ENCODE data around the gene MED16. TPM values are rescaled to one million over a fixed set of nuclear protein-coding genes. Genes with fewer than 3 reads are reported as not detected.

MED16 gene
- polyA plus RNA-seq, 3 donors = 20.7 to 37.4 (median 32.8) TPM

DNA sequence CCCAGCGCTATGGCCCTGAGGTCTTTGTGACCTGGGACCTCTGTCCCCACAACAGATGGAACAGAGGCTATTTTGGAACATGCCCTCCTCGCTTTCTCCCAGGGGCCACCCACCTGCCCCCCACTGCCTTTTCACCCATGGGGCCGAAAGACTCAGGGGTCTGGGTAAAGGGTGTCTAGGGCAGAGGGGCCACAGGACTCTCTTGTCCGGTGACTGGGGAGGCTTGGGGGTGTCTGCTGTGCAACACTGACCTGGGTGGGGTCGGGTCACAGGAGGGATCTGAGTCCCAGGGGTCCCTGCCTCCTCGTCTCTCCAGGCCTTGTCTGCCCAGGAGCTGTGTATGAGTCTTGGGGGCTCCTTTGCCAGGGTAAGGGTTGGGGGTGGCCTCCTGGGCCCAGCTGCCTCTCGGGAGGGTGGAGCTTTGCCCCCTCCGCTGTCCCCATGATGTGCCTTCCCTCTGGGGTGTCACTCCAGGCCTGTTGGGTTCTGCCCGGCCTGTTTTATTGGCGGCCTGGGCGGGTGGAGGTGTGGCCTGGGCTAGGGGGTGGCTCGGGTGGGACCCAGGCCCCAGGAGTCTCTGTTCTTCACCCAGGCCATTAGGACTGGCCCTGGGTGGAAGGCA lies 34.9 kb upstream of the MED16 start:
- Histone ChIP-seq H3K4me3 (replicated peaks in 1 of 3; ENCODE audit: low read depth in 2 of 3, low read length in 3 of 3) (peak overlapping the region; percentile 89 to 99 (median 90)), H3K9ac (ENCODE audit: insufficient read depth, low read length, poor library complexity, severe bottlenecking) (peak overlapping the region; percentile 88), H3K36me3 (replicated peaks in 1 of 2; ENCODE audit: control insufficient read depth in 1 of 2, insufficient read depth in 2 of 2, low read length in 2 of 2) (peaks cover 7 to 22% of the 10 kb centered on the region in 2 donors), H3K9me3 (replicated peaks in 1 of 2; ENCODE audit: control insufficient read depth in 1 of 2, insufficient read depth in 1 of 2, low read length in 2 of 2) (no peaks in the 10 kb centered on the region), H4K20me1 (ENCODE audit: insufficient read depth, low read length) (peaks cover 57% of the 10 kb centered on the region), H3K27me3 (ENCODE audit: control insufficient read depth in 2 of 2, insufficient read depth in 2 of 2, low read length in 2 of 2) (no peaks in the 10 kb centered on the region), H3K79me2 (ENCODE audit: insufficient read depth, low read length) (peaks cover 89% of the 10 kb centered on the region), H2AFZ (ENCODE audit: insufficient read depth, low read depth, low read length, poor library complexity, severe bottlenecking) (no peak overlapping the region), H3K4me2 (replicated peaks; ENCODE audit: extremely low read depth, low read length, poor library complexity, severe bottlenecking) (peak overlapping the region; percentile 99), H3K4me1 (ENCODE audit: control insufficient read depth in 1 of 2, insufficient read depth in 2 of 2, low read length in 2 of 2) (peaks cover 48 to 62% of the 10 kb centered on the region in 2 donors), H3K27ac (ENCODE audit: low read depth in 1 of 2, low read length in 2 of 2) (peak overlapping the region; percentile 85 to 87)
- intact Hi-C loops (cut with micrococcal nuclease) = loop anchor here (2.0 to 10.0 kb wide), 3 partner anchors 13 to 317 kb away; partner anchors contain the start of genes ATP5F1D (in 1 of the 2), GPX4 (in 1 of the 2) and MIDN (in 1 of the 2)
- 47% methylated on average over 7 of the region's 12 CpGs for WGBS (ENCODE audit: insufficient coverage)
- no peak for TF ChIP-seq CTCF (IDR thresholded peaks at IDR 0.05)
- H3K4me3 Mint-ChIP-seq = peak overlapping the region; percentile 83 to 89
- no peak for DNase-seq
- peaks cover 1 to 6% (median 4%) of the 10 kb centered on the region in 3 donors for H3K27me3 Mint-ChIP-seq (ENCODE audit: low read depth in 3 of 3)
- peaks cover 0 to 2% (median 0%) of the 10 kb centered on the region in 7 donors for H3K9me3 Mint-ChIP-seq
- peaks cover 16 to 32% of the 10 kb centered on the region in 2 donors for H3K36me3 Mint-ChIP-seq
- H3K4me1 Mint-ChIP-seq = peaks cover 49% of the 10 kb centered on the region
- H3K27ac Mint-ChIP-seq = peak overlapping the region; percentile 54 to 96 (median 90)

GRCh38 chr19:927351-927779 lies 34.4 kb upstream of the MED16 start:
- Mint-ChIP-seq H3K9me3 (peaks cover 0 to 2% (median 0%) of the 10 kb centered on the region in 7 donors), H3K4me3 (peak overlapping the region; percentile 83 to 89), H3K36me3 (peaks cover 16 to 32% of the 10 kb centered on the region in 2 donors), H3K4me1 (peaks cover 45% of the 10 kb centered on the region), H3K27ac (peak overlapping the region; percentile 40 to 96 (median 90)), H3K27me3 (ENCODE audit: low read depth in 3 of 3) (peaks cover 2 to 6% (median 5%) of the 10 kb centered on the region in 3 donors)
- H4K20me1 ChIP-seq (ENCODE audit: insufficient read depth, low read length) = peaks cover 51% of the 10 kb centered on the region
- no peak overlapping the region for H2AFZ ChIP-seq (ENCODE audit: insufficient read depth, low read depth, low read length, poor library complexity, severe bottlenecking)
- no peak for DNase-seq
- H3K36me3 ChIP-seq (replicated peaks in 1 of 2; ENCODE audit: control insufficient read depth in 1 of 2, insufficient read depth in 2 of 2, low read length in 2 of 2) = peaks cover 7 to 21% of the 10 kb centered on the region in 2 donors
- WGBS (ENCODE audit: insufficient coverage) = 60% methylated on average over 1 of the region's 15 CpGs
- no peak for TF ChIP-seq CTCF (IDR thresholded peaks at IDR 0.05)
- intact Hi-C loops (cut with micrococcal nuclease) = loop anchor here (2.0 to 10.0 kb wide), 3 partner anchors 13 to 317 kb away; partner anchors contain the start of genes ATP5F1D (in 1 of the 2), GPX4 (in 1 of the 2) and MIDN (in 1 of the 2)
- H3K9ac ChIP-seq (ENCODE audit: insufficient read depth, low read length, poor library complexity, severe bottlenecking) = peak overlapping the region; percentile 88
- no peaks in the 10 kb centered on the region for H3K9me3 ChIP-seq (replicated peaks in 1 of 2; ENCODE audit: control insufficient read depth in 1 of 2, insufficient read depth in 1 of 2, low read length in 2 of 2)
- H3K4me1 ChIP-seq (ENCODE audit: control insufficient read depth in 1 of 2, insufficient read depth in 2 of 2, low read length in 2 of 2) = peaks cover 43 to 57% of the 10 kb centered on the region in 2 donors
- peak overlapping the region; percentile 89 to 99 (median 90) for H3K4me3 ChIP-seq (replicated peaks in 1 of 3; ENCODE audit: low read depth in 2 of 3, low read length in 3 of 3)
- peaks cover 84% of the 10 kb centered on the region for H3K79me2 ChIP-seq (ENCODE audit: insufficient read depth, low read length)
- H3K4me2 ChIP-seq (replicated peaks; ENCODE audit: extremely low read depth, low read length, poor library complexity, severe bottlenecking) = peak overlapping the region; percentile 99
- peak overlapping the region; percentile 85 to 87 for H3K27ac ChIP-seq (ENCODE audit: low read depth in 1 of 2, low read length in 2 of 2)
- H3K27me3 ChIP-seq (ENCODE audit: control insufficient read depth in 2 of 2, insufficient read depth in 2 of 2, low read length in 2 of 2) = no peaks in the 10 kb centered on the region
